Activated CD8-positive, alpha-beta memory T cell treated with anti-CD3 and anti-CD28 coated beads, Interleukin-2, amount 50 U/mL, for 1 hour (primary cell): Measurements from ENCODE around the gene PCOLCE2.

Experiments used
- DNase-seq: peaks from one replicate; pipeline ENCODE4 v3.0.0-alpha.2; 2020; ENCODE audit errors: extremely low read depth

PCOLCE2 gene

GRCh38 chr3:142866841-142867631 lies 21.8 kb downstream of the PCOLCE2 start:
- no peak for DNase-seq

- DNase-seq = no peak
Observed at GRCh38 chr3:142863930-142864920, 24.7 kb downstream of the PCOLCE2 start.

GRCh38 chr3:142863010-142863817 lies 25.7 kb downstream of the PCOLCE2 start:
- no peak for DNase-seq

GRCh38 chr3:142861926-142862325 lies 27.0 kb downstream of the PCOLCE2 start:
- no peak for DNase-seq

GRCh38 chr3:142858043-142858442 lies 30.8 kb downstream of the PCOLCE2 start:
- DNase-seq = no peak

GRCh38 chr3:142857056-142857455 lies 31.8 kb downstream of the PCOLCE2 start:
- DNase-seq = no peak

- DNase-seq = no peak
Observed at GRCh38 chr3:142853270-142854168, 35.4 kb downstream of the PCOLCE2 start.

- no peak for DNase-seq
Observed at GRCh38 chr3:142852009-142852408, 36.9 kb downstream of the PCOLCE2 start.

- no peak for DNase-seq
Observed at GRCh38 chr3:142850395-142851023, 38.4 kb downstream of the PCOLCE2 start.

GRCh38 chr3:142849148-142849547 lies 39.7 kb downstream of the PCOLCE2 start:
- no peak for DNase-seq

GRCh38 chr3:142846779-142847577 lies 41.9 kb downstream of the PCOLCE2 start:
- no peak for DNase-seq

GRCh38 chr3:142844339-142844977 lies 44.4 kb downstream of the PCOLCE2 start:
- DNase-seq = no peak

- DNase-seq = no peak
Observed at GRCh38 chr3:142839831-142840230, 49.1 kb downstream of the PCOLCE2 start.

- DNase-seq = no peak
Observed at GRCh38 chr3:142837526-142837925, 51.4 kb downstream of the PCOLCE2 start.

GRCh38 chr3:142828703-142829305 lies 60.1 kb downstream of the PCOLCE2 start:
- no peak for DNase-seq

GRCh38 chr3:142819179-142819578 lies 69.7 kb downstream of the PCOLCE2 start:
- no peak for DNase-seq

- DNase-seq = no peak
Observed at GRCh38 chr3:142818651-142819050, 70.2 kb downstream of the PCOLCE2 start.

GRCh38 chr3:142817897-142818296 lies 71.0 kb downstream of the PCOLCE2 start:
- DNase-seq = no peak
